SJCRH30 (cell line): ENCODE results near the gene RNASE1. TPM values are rescaled to one million over a fixed set of nuclear protein-coding genes. Genes with fewer than 3 reads are reported as not detected.
"Not testable (repeated sequence)": the region's sequence is repeated elsewhere in the genome, so short reads cannot be mapped to it uniquely, and the experiment has no call there.

ENCODE experiments used
- DNase-seq, 2 experiments: peaks; one replicate each; pipeline ENCODE4 v3.0.0-alpha.2; 2015 to 2020
- H3K27ac ChIP-seq: fragments of 250-450 bp; sonication (Bioruptor Pico); 2 replicates; pipeline ENCODE4 v1.5.1; 2020; ENCODE audit warnings: mild to moderate bottlenecking, moderate library complexity
- H3K27me3 ChIP-seq: fragments of 250-450 bp; sonication (Bioruptor Pico); 2 replicates; pipeline ENCODE4 v1.5.1; 2020; ENCODE audit warnings: mild to moderate bottlenecking, moderate library complexity
- H3K36me3 ChIP-seq: fragments of 250-450 bp; sonication (Bioruptor Pico); 2 replicates; pipeline ENCODE4 v1.5.1; 2020; ENCODE audit warnings: mild to moderate bottlenecking, moderate library complexity
- H3K4me1 ChIP-seq: fragments of 250-450 bp; sonication (Bioruptor Pico); 2 replicates; pipeline ENCODE4 v1.5.1; 2020; ENCODE audit warnings: mild to moderate bottlenecking, moderate library complexity
- H3K4me3 ChIP-seq: fragments of 250-450 bp; sonication (Bioruptor Pico); 2 replicates; pipeline ENCODE4 v1.5.1; 2020; ENCODE audit warnings: mild to moderate bottlenecking, moderate library complexity
- H3K9me3 ChIP-seq: fragments of 250-450 bp; sonication (Bioruptor Pico); replicated peaks from 2 replicates; pipeline ENCODE4 v1.5.1; 2020; ENCODE audit warnings: mild to moderate bottlenecking, moderate library complexity
- total RNA-seq: library from RNA; depleted of rRNA; stranded (reverse); fragments of >200 nt; shearing (Covaris generic); gene quantifications from 2 replicates; pipeline ENCODE4 v1.2.3, GENCODE V29; 2014; rRNA removed

The RNASE1 gene
- total RNA-seq, 1 experiment from 2014 or later, result not detected

- H3K4me1 ChIP-seq, result no peaks in the 10 kb centered on the region
- H3K27me3 ChIP-seq, result no peaks in the 10 kb centered on the region
Observed at GRCh38 chr14:20769421-20769820, 33.2 kb downstream of the RNASE1 start.

GRCh38 chr14:20768593-20768892, 34.1 kb downstream of the RNASE1 start:
- H3K4me1 ChIP-seq, result no peaks in the 10 kb centered on the region
- no peak for DNase-seq
- H3K36me3 ChIP-seq, result no peaks in the 10 kb centered on the region
- H3K27ac ChIP-seq, result no peak overlapping the region
- no peaks in the 10 kb centered on the region for H3K9me3 ChIP-seq
- no peak overlapping the region for H3K4me3 ChIP-seq
- no peaks in the 10 kb centered on the region for H3K27me3 ChIP-seq

More at GRCh38 chr14:20769421-20769820, 33.2 kb downstream of the RNASE1 start:
- no peak for DNase-seq
- H3K9me3 ChIP-seq, result no peaks in the 10 kb centered on the region
- H3K27ac ChIP-seq, result no peak overlapping the region
- H3K4me3 ChIP-seq, result no peak overlapping the region
- H3K36me3 ChIP-seq, result no peaks in the 10 kb centered on the region

- Histone ChIP-seq H3K36me3 (no peaks in the 10 kb centered on the region), H3K9me3 (no peaks in the 10 kb centered on the region), H3K4me1 (no peaks in the 10 kb centered on the region), H3K27me3 (no peaks in the 10 kb centered on the region), H3K27ac (no peak overlapping the region), H3K4me3 (no peak overlapping the region)
- DNase-seq, result no peak
Observed at GRCh38 chr14:20760950-20761349, 41.7 kb downstream of the RNASE1 start.

- not testable (repeated sequence) for H3K27me3 ChIP-seq, H3K27ac ChIP-seq, DNase-seq
Observed at GRCh38 chr14:20759465-20759864, 43.2 kb downstream of the RNASE1 start.

GRCh38 chr14:20757965-20758364, 44.7 kb downstream of the RNASE1 start:
- Histone ChIP-seq H3K27me3 (no peaks in the 10 kb centered on the region), H3K36me3 (no peaks in the 10 kb centered on the region), H3K4me3 (no peak overlapping the region), H3K27ac (no peak overlapping the region), H3K4me1 (no peaks in the 10 kb centered on the region), H3K9me3 (no peaks in the 10 kb centered on the region)
- no peak for DNase-seq

More at GRCh38 chr14:20759465-20759864, 43.2 kb downstream of the RNASE1 start:
- not testable (repeated sequence) for H3K4me1 ChIP-seq, H3K4me3 ChIP-seq, H3K9me3 ChIP-seq, H3K36me3 ChIP-seq

- no peak for DNase-seq
- Histone ChIP-seq H3K4me1 (no peaks in the 10 kb centered on the region), H3K27ac (no peak overlapping the region), H3K36me3 (no peaks in the 10 kb centered on the region), H3K9me3 (no peaks in the 10 kb centered on the region), H3K27me3 (no peaks in the 10 kb centered on the region), H3K4me3 (no peak overlapping the region)
Observed at GRCh38 chr14:20755037-20755436, 47.6 kb downstream of the RNASE1 start.

GRCh38 chr14:20754308-20754707, 48.3 kb downstream of the RNASE1 start:
- Histone ChIP-seq H3K36me3 (no peaks in the 10 kb centered on the region), H3K27me3 (no peaks in the 10 kb centered on the region), H3K4me3 (no peak overlapping the region), H3K4me1 (no peaks in the 10 kb centered on the region), H3K9me3 (no peaks in the 10 kb centered on the region), H3K27ac (no peak overlapping the region)
- DNase-seq, result no peak

- peak in 1 of 2 experiments; percentile 2 for DNase-seq
- Histone ChIP-seq H3K4me3 (no peak overlapping the region), H3K36me3 (no peaks in the 10 kb centered on the region), H3K27me3 (no peaks in the 10 kb centered on the region), H3K27ac (no peak overlapping the region), H3K4me1 (no peaks in the 10 kb centered on the region), H3K9me3 (no peaks in the 10 kb centered on the region)
Observed at GRCh38 chr14:20751963-20752562, 50.6 kb downstream of the RNASE1 start.

Other genes starting within 250 kb of the RNASE1 start
- gene RNASE9, start 241.8 kb downstream of the RNASE1 start, total RNA-seq, result not detected in 2 replicates
- gene RNASE11, start 214.8 kb downstream of the RNASE1 start, total RNA-seq, result not detected in 2 replicates
- not detected in 2 replicates for gene RNASE12, start 211.5 kb downstream of the RNASE1 start, total RNA-seq
- not detected in 2 replicates for gene OR6S1, start 161.2 kb downstream of the RNASE1 start, total RNA-seq
- gene RNASE4, start 118.3 kb downstream of the RNASE1 start, total RNA-seq, result 0.69 and 0.71 TPM in 2 replicates
- 0.49 and 0.79 TPM in 2 replicates for gene ANG, start 114.1 kb downstream of the RNASE1 start, total RNA-seq
- not detected in 2 replicates for gene EDDM3A, start 57.0 kb downstream of the RNASE1 start, total RNA-seq
- not detected in 2 replicates for gene EDDM3B, start 34.4 kb downstream of the RNASE1 start, total RNA-seq
- gene RNASE6, start 21.6 kb downstream of the RNASE1 start, total RNA-seq, result not detected in 2 replicates
- gene RNASE3, start 88.5 kb upstream of the RNASE1 start, total RNA-seq, result not detected in 2 replicates
- not detected in 2 replicates for gene RNASE2, start 152.6 kb upstream of the RNASE1 start, total RNA-seq
- 49.6 and 70.4 TPM in 2 replicates for gene METTL17, start 187.1 kb upstream of the RNASE1 start, total RNA-seq
- gene SLC39A2, start 196.4 kb upstream of the RNASE1 start, total RNA-seq, result 0.06 TPM in 1 of 2 replicates, not detected in the other
- gene NDRG2, start 222.2 kb upstream of the RNASE1 start, total RNA-seq, result 4.9 and 5.8 TPM in 2 replicates
- not detected in 2 replicates for gene TPPP2, start 227.4 kb upstream of the RNASE1 start, total RNA-seq
- gene RNASE13, start 232.0 kb upstream of the RNASE1 start, total RNA-seq, result not detected in 2 replicates
- not detected in 2 replicates for gene RNASE7, start 239.5 kb upstream of the RNASE1 start, total RNA-seq